Hematopoietic multipotent progenitor cell treated with erythropoietin and hydrocortisone succinate and interleukin-3 and kit ligand, for 8 days (in vitro differentiated cells): ENCODE measurements around the gene CCDC91.
"Not testable (repeated sequence)": the region's sequence is repeated elsewhere in the genome, so short reads cannot be mapped to it uniquely, and the experiment has no call there.

Experiments used
- DNase-seq: peaks from one replicate; pipeline ENCODE4 v3.0.0-alpha.2; 2015

Gene CCDC91

GRCh38 chr12:28476206-28476605 is 285.9 kb downstream of the CCDC91 start:
- not testable (repeated sequence) for DNase-seq

- not testable (repeated sequence) for DNase-seq
These were observed 288.8 kb downstream of the CCDC91 start for GRCh38 chr12:28479097-28479496.

- no peak for DNase-seq
These were observed 289.4 kb downstream of the CCDC91 start for GRCh38 chr12:28479683-28480082.

GRCh38 chr12:28484156-28484555 is 293.9 kb downstream of the CCDC91 start:
- DNase-seq: no peak

- no peak for DNase-seq
These were observed 296.3 kb downstream of the CCDC91 start for GRCh38 chr12:28486521-28486920.

- no peak for DNase-seq
These were observed 299.0 kb downstream of the CCDC91 start for GRCh38 chr12:28489246-28489645.

GRCh38 chr12:28497889-28498411 is 307.7 kb downstream of the CCDC91 start:
- DNase-seq: no peak

GRCh38 chr12:28498850-28499249 is 308.6 kb downstream of the CCDC91 start:
- DNase-seq: no peak

GRCh38 chr12:28500373-28501024 is 310.2 kb downstream of the CCDC91 start:
- peak; percentile 31 for DNase-seq

GRCh38 chr12:28506271-28506670 is 316.0 kb downstream of the CCDC91 start:
- no peak for DNase-seq

GRCh38 chr12:28507033-28507432 is 316.8 kb downstream of the CCDC91 start:
- DNase-seq: no peak

GRCh38 chr12:28507867-28508266 is 317.6 kb downstream of the CCDC91 start:
- no peak for DNase-seq

- DNase-seq: no peak
These were observed 322.1 kb downstream of the CCDC91 start for GRCh38 chr12:28512406-28512805.

GRCh38 chr12:28512876-28513275 is 322.6 kb downstream of the CCDC91 start:
- DNase-seq: no peak

GRCh38 chr12:28513983-28514382 is 323.7 kb downstream of the CCDC91 start:
- no peak for DNase-seq

- no peak for DNase-seq
These were observed 326.8 kb downstream of the CCDC91 start for GRCh38 chr12:28517101-28517500.

- DNase-seq: no peak
These were observed 337.5 kb downstream of the CCDC91 start for GRCh38 chr12:28527631-28528249.

GRCh38 chr12:28535216-28535615 is 345.0 kb downstream of the CCDC91 start:
- DNase-seq: no peak

- DNase-seq: no peak
These were observed 345.8 kb downstream of the CCDC91 start for GRCh38 chr12:28536088-28536487.

- no peak for DNase-seq
These were observed 347.2 kb downstream of the CCDC91 start for GRCh38 chr12:28537474-28537873.

GRCh38 chr12:28539691-28540323 is 349.6 kb downstream of the CCDC91 start:
- no peak for DNase-seq

- DNase-seq: peak; percentile 61
These were observed 350.1 kb downstream of the CCDC91 start for GRCh38 chr12:28540324-28540714.

GRCh38 chr12:28543021-28543890 is 353.0 kb downstream of the CCDC91 start:
- DNase-seq: peak; percentile 36
